Measurements from ENCODE around the gene THSD4. TPM values are rescaled to one million over a fixed set of nuclear protein-coding genes. Genes with fewer than 3 reads are reported as not detected.

Gene THSD4
- total RNA-seq, 6 donors from 2014 or later: 16.8 to 39.7 (median 21.7) TPM

- no peak overlapping the region for H3K4me3 ChIP-seq
- no peaks in the 10 kb centered on the region for H3K9me3 ChIP-seq
- DNase-seq: no peak
- whole genome bisulfite sequencing, 2 donors: 69 to 78% methylated on average over 6 of the region's 6 CpGs
- H3K36me3 ChIP-seq: no peaks in the 10 kb centered on the region
- H3K27me3 ChIP-seq: no peaks in the 10 kb centered on the region
- no peaks in the 10 kb centered on the region for H3K4me1 ChIP-seq
- TF ChIP-seq POLR2AphosphoS5 (IDR thresholded peaks at IDR 0.05) (no peak), POLR2A (IDR thresholded peaks at IDR 0.05) (no peak), CTCF (IDR thresholded peaks at IDR 0.05) (no peak), EP300 (IDR thresholded peaks at IDR 0.05) (no peak)
- no peak overlapping the region for H3K27ac ChIP-seq
- no peak for ATAC-seq (ENCODE audit: low FRiP score in 2 of 2)
These were observed 14.4 kb downstream of the THSD4 start for GRCh38 chr15:71129669-71130068.

GRCh38 chr15:71131601-71132362 lies 16.5 kb downstream of the THSD4 start:
- Histone ChIP-seq H3K4me3 (no peak overlapping the region), H3K36me3 (no peaks in the 10 kb centered on the region), H3K27me3 (no peaks in the 10 kb centered on the region), H3K4me1 (peaks cover 0 to 5% (median 0%) of the 10 kb centered on the region in 4 donors), H3K9me3 (no peaks in the 10 kb centered on the region), H3K27ac (no peak overlapping the region)
- ATAC-seq (ENCODE audit: low FRiP score in 2 of 2): no peak
- DNase-seq: no peak
- WGBS, 2 donors: 85 to 92% methylated on average over 5 of the region's 5 CpGs
- no peak for TF ChIP-seq EP300 (IDR thresholded peaks at IDR 0.05)
- no peak for TF ChIP-seq CTCF (IDR thresholded peaks at IDR 0.05)
- no peak for TF ChIP-seq POLR2AphosphoS5 (IDR thresholded peaks at IDR 0.05)
- TF ChIP-seq POLR2A (IDR thresholded peaks at IDR 0.05): no peak

- no peaks in the 10 kb centered on the region for H3K9me3 ChIP-seq
- TF ChIP-seq CTCF (IDR thresholded peaks at IDR 0.05): no peak
- no peak for TF ChIP-seq EP300 (IDR thresholded peaks at IDR 0.05)
- TF ChIP-seq POLR2A (IDR thresholded peaks at IDR 0.05): no peak
- no peak for TF ChIP-seq POLR2AphosphoS5 (IDR thresholded peaks at IDR 0.05)
- H3K4me1 ChIP-seq: peaks cover 0 to 7% (median 0%) of the 10 kb centered on the region in 4 donors
- no peaks in the 10 kb centered on the region for H3K27me3 ChIP-seq
- ATAC-seq (ENCODE audit: low FRiP score in 2 of 2): no peak
- DNase-seq: no peak
- 59 to 62% methylated on average over 11 to 12 of the region's 12 CpGs for WGBS, 2 donors
- H3K27ac ChIP-seq: no peak overlapping the region
- H3K4me3 ChIP-seq: no peak overlapping the region
- H3K36me3 ChIP-seq: no peaks in the 10 kb centered on the region
These were observed 18.6 kb downstream of the THSD4 start for GRCh38 chr15:71133747-71134472.

- Histone ChIP-seq H3K27me3 (no peaks in the 10 kb centered on the region), H3K4me1 (peaks cover 0 to 7% (median 0%) of the 10 kb centered on the region in 4 donors), H3K9me3 (no peaks in the 10 kb centered on the region), H3K36me3 (no peaks in the 10 kb centered on the region), H3K4me3 (no peak overlapping the region), H3K27ac (no peak overlapping the region)
- ATAC-seq (ENCODE audit: low FRiP score in 2 of 2) (no peak), DNase-seq (no peak)
- TF ChIP-seq POLR2A (IDR thresholded peaks at IDR 0.05) (no peak), CTCF (IDR thresholded peaks at IDR 0.05) (no peak), EP300 (IDR thresholded peaks at IDR 0.05) (no peak), POLR2AphosphoS5 (IDR thresholded peaks at IDR 0.05) (no peak)
- WGBS, 2 donors: 79 to 87% methylated on average over 12 to 13 of the region's 13 CpGs
These were observed 21.0 kb downstream of the THSD4 start for GRCh38 chr15:71136159-71136783.

All from upper lobe of left lung (tissue), 6 donors.